Pons (tissue), 1 donor: ENCODE results near the gene AHCYL2.

Experiments
- DNase-seq: peaks from one replicate; pipeline ENCODE4 v3.0.0-alpha.2; 2016; ENCODE audit warnings: low spot score

Gene AHCYL2

DNA sequence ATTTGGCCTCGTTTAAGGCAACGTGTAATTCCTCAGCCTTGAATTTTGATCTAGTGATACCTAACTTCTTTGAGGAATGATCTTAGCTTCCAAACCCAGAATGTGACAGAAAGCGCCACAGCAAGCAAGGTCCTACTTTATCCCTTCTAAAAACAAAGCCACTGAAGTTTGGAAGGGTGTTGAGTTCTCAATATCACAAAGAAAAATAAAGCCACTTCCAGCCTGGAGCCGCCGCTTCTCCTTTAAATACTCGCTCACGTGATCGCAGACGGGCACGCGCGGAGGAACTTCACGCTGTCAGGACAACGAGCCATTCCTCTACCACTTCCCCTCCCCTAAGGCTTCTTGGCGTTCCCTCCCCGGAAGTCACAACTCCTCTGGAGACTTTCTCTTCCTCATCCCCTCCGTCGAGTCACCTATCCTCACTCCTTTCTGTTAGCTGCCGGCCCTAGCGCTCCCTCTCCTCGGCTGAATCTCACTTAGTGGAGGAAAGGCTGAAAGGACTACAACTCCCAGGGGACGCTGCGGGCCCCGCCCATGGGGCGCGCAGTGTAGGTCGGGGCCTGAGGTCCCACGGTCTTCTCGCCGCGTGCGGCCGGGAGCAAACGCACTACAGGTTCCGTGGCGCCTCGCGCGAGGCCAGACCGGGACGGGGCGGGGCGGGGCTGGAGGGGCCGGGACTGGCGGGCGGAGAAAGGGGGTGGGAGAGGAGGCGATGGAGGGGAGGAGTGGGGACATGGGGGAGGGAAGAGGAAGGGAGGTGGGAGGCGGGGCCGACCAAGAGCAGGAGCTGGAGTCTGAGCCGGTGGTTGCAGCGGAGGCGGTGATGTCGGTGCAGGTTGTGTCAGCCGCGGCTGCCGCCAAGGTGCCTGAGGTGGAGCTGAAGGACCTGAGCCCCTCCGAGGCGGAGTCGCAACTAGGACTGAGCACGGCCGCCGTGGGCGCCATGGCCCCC, at the start of gene AHCYL2:
Gene AHCYL2, plus strand, starts transcription at position 780 of the 955 bp plus-strand sequence.
- peak; percentile 98 for DNase-seq

DNA sequence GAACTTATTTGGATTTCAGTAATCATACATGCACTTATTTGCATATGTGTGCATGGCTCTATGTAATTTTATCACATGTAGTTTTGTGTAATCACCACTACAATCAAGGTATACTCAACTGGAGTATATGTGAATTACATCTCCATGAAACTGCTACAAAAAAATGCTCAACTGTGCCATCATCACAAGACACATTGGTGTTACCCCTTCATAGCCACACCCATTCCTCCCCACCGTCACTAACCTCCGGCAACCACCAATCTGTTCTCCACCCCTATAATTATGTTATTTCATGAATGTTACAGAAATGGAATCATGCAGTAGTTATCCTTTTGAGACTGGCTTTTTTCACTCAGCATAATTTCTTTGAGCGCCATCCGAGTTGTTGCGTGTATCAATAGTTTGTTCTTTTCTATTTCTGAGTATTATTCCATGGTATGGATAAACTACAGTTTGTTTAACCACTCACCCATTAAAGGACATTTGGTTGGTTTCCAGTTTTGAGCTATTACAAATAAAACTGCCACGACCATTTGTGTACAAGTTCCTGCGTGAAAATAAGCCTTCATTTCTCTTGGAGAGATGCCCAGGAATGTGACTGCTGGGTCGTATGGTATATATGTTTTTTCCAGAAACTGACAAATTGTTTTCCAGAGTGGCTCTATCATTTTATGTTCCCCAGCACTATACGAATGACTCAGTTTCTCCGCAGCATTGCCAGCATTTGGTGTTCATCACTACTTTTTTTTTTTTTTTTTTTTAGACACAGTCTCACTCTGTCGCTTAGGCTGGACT, 47.7 kb upstream of the AHCYL2 start:
- DNase-seq = no peak

DNA sequence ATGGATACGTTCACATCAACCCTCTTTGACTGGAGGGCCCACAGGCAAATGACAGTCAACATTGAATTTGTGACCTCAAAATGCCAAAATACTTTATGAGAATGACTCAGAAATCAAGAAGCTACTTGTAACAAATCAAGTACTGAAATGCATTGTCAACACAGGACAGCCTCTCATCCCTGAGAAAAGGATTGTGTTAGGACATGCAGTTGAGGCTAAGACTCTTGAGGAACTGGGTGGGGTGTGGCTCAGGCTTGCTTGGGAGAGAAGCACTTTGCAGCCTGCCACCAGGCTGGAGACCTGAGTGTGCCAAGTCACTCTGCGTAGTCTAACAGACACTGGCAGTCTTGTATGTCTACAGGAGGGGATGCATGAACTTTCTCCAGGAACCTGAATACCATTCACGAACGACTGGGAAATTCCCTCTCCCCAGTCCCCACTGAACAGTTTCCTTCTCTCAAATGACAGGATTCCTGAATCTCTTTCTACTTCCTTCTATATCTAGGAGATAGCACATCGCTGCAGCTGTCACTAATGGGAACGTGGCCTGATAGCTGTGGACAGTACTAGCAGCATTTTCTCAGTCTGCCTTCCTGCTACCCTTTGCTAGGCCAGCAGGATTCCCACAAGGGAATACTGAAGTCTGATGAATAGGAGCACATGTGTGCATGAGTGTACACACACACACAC, 39.7 kb upstream of the AHCYL2 start:
- DNase-seq = no peak

DNA sequence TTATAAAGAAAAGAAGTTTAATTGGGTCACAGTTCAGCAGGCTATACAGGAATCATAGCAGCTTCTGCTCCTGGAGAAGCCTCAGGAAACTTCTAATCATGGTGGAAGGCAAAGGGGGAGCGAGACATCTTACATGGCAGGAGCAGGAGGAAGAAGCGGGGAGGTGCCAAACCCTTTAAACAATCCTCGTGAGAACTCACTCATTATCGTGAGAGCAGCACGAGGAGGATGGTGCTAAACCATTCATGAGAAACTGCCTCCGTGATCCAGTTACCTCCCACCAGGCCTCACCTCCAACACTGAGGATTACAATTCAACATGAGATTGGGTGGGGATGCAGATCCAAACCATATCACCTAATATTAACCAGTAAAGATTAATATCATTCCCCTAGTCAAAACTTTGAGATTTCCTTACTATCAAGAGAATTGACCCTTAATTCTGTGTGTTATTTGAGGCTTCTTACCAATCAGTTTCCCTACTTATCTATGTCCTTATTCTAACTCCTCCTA, 38.0 kb upstream of the AHCYL2 start:
- no peak for DNase-seq

DNA sequence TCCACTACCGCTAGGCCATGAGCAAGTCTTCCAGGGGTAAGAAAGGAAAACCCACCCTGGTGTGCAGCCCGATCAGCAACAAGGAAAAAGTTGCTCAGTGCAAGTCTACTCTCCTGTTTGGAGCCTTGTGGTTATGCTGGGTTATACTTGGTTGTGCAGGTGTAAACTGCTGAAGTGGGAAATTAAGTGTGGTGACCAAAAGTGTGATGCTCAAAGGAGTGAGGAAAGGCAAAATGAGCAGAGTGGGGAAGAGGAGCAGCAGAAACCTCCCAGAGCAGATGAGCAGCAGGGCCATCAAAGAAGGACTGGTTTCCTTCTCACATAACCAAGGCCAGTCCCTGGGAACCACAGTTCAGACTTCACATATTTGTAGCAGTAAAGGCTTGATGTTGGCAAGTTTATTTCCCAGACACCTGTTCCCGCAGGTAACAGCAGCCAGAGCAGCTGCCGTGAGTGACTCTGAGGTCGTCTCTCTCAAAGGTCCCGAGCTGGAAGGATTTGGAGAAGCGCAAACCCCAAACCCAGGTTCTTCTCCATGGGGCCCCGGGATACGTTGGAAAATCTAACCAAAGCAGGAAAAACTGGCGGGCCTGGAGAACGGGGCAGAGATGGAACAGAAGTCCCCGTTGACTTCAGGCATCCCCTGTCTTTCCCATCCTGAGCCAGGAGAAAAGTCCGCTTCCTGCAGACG, 37.0 kb upstream of the AHCYL2 start:
- no peak for DNase-seq

DNA sequence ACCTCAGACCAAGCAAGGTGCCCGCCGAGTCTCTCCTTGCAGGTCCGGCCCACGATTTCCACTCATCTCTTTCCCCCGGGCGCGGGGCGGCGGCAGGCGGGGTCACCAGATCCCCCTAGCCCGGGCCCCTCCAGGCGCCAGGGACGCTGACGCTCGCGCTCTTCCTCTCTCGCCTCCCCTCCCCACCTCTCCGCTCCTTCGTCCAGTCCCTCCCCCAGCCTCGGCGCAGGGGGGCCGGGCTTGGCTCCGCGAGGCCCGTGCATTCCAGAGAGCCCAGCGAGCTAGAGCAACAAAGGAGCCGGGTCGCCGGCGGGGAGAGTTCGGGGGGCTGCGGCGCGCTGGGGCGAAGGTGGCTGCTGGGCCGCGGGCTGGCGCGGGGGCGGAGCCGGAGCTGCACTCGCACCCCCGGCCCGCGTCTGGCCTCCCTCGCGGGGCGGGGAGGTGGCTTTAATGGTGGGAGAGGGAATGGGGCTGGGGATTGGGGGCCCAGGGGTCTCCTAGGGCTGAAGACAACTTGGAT, 36.4 kb upstream of the AHCYL2 start, which contains the start of gene SMO:
Gene SMO, plus strand, starts transcription at position 262 of the 520 bp plus-strand sequence. CDS start 519 bp downstream, outside the sequence.
- DNase-seq = no peak

DNA sequence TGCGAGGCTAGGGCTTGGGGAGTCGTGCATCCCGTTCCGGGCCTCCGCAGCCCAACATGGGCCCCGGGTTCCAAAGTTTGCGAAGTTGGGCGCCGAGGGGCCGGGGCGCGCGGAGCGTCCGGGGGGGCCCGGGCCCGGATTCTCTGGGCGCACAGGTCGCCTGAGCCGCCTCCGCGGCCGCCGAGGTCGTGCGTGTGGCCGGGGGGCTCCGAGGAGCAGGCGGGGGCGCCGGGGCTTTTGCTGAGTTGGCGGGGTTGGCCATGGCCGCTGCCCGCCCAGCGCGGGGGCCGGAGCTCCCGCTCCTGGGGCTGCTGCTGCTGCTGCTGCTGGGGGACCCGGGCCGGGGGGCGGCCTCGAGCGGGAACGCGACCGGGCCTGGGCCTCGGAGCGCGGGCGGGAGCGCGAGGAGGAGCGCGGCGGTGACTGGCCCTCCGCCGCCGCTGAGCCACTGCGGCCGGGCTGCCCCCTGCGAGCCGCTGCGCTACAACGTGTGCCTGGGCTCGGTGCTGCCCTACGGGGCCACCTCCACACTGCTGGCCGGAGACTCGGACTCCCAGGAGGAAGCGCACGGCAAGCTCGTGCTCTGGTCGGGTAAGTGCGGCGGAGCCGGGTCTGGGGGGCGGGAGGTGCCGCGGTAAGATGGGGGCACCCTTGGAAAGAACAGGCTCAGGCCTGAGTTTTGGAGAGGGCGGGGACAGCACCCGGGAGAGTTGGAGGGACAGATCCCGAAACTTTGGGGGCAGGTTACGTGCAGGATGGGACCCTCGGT, 35.8 kb upstream of the AHCYL2 start:
- DNase-seq = no peak

DNA sequence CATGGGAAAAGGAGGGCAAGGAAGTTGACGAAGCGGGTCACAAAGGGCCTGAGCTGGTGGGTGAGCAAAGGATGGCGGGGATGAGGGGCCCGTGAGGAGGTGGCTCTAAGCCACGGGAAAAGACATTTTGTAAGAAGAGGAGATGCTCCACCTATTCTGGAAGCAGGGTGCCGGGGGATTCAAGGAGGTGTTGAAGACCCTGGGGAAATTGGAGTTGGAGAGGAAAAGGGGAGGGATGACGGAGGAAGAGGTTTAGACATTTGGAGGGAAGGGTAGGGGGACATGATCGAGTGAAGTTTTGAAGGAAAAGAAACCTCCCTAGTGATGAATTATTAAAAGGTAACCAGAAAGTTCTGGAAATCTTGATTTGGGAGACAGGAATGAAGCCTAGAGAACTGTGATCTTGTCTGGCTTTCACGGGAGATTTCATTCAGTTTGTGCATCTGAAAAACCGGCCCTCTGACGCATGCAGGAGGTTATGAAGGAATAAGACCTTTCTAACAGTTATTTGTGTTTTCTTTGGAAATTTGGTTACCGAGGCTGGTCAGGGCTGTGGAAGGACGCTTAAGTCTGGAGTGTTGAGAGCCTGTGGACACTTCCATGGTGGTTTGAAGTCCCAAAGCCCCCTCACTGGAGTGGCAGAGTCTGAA, 35.0 kb upstream of the AHCYL2 start:
- DNase-seq = no peak

DNA sequence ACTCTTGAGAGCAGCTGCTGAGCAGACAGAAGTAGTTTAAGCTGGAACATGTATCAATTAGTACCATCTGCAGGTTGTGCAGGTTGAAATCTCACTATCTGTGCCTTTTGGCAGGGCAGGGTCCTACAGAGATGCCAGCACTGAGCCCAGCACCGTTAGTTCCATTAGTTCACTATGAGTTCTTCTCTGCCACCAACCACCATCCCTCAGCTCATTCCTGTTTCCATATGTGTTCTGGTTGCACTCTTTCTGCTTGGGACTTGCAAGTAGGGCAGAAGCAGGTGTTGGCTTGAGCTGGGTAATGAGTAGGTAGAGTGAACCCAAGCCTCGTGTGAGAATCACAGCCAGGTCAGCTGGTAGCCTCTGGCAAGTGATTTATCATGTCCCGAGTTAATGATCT, 33.6 kb upstream of the AHCYL2 start:
- DNase-seq = no peak

DNA sequence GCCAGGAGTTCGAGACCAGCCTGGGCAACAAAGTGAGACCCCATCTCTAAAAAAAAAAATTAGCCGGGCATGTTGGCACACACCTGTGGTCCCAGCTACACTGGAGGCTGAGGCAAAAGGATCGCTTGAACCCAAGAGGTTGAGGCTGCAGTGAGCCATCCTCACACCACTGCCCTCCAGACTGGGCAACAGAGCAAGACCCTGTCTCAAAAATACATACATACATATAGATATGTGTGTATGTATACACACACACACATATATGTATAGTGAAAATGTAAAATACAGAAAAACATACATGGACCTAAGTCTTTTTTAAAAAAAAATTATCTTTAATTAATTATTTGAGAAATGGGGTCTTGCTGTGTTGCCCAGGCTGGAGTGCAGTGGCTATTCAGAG, 30.9 kb upstream of the AHCYL2 start:
- DNase-seq = no peak

DNA sequence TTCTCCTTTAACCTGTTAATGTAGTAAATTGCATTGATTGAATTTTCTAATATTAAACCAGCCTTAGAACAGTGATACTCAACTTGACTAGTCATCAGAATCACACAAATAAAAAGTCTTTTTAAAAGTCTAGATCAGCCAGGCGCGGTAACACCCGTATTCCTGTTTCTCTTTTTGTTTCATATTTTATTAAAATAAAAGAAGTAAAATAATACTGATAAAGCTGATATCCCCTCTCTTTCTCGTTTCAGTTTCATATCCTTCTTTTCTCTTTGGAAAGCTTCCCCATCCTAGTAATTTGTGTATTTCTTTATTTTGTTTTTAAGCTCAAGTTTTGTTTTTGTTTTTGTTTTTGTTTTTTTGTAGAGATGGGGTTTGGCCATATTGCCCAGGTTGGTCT, 27.1 kb upstream of the AHCYL2 start:
- DNase-seq = no peak

DNA sequence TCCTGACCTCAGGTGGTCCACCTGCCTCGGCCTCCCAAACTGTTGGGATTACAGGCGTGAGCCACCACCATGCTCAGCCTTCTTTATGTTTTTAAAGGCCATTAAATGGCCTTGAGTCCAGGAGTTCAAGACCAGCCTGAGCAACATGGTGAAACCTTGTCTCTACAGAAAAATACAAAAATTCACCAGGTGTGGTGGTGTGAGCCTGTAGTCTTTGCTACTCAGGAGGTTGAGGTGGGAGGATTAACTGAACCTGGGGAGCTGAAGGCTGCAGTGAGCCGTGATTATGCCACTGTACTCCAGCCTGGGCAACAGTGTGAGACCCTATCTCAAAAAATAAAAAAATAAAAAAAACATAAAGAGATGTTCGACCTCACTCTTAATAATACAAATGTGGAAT, 25.4 kb upstream of the AHCYL2 start:
- DNase-seq = no peak

DNA sequence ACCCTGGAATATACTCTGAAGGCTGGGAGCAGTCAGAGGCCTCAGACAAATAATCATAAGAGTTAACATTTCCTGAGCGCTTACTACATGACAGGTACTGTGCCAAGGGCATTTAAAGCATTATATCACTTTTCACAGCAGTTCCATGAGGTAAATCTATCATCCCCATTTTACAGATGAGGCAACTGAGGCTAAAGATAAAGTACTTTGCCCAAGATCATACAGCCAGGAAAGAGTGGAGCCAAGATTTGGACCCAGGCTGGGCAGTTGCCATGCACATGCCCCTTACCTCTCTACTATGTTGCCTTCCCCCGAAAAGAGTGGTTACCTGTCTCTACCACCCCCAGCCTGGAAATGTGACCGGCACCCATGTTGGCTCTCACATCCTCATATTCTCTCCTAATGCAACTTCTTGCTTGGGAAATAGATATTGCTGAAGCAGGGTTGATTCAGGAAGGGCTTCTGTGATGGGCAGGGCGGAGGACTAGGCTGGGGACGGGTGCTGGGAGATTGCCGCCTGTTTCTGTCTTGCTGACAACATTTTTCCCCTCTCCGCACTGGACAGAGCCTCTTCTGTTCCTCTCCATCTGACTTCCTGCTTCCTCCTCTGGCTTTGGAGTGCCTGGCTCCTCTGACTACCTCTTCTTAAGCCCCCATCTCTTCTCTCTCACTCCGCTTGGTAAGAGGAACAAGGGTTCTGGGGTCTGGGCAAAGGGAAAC, 22.6 kb upstream of the AHCYL2 start:
- DNase-seq = no peak

DNA sequence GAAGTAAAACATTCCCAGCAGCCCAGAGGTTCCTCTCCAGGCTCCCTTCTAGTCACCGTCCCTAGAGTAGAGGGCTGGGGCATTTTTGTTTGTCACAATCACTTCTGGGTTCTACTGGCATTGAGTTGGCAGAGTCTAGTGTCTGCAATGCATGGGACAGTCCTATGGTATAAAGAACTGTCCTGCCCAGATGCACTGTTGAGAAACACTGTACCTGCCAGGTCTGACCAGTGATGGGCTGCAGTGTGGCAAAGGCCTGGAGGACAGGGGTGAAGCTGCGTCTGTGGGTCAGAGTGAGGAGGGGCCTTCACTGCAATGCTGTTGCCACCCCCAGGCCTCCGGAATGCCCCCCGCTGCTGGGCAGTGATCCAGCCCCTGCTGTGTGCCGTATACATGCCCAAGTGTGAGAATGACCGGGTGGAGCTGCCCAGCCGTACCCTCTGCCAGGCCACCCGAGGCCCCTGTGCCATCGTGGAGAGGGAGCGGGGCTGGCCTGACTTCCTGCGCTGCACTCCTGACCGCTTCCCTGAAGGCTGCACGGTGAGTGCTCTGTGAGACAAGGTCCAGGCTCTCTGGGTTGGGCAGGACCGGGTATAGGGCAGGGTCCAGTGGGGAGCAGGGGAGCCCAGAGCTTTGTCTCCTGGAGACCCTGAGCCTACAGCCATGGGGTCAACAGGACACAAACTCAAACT, 21.6 kb upstream of the AHCYL2 start:
- no peak for DNase-seq

DNA sequence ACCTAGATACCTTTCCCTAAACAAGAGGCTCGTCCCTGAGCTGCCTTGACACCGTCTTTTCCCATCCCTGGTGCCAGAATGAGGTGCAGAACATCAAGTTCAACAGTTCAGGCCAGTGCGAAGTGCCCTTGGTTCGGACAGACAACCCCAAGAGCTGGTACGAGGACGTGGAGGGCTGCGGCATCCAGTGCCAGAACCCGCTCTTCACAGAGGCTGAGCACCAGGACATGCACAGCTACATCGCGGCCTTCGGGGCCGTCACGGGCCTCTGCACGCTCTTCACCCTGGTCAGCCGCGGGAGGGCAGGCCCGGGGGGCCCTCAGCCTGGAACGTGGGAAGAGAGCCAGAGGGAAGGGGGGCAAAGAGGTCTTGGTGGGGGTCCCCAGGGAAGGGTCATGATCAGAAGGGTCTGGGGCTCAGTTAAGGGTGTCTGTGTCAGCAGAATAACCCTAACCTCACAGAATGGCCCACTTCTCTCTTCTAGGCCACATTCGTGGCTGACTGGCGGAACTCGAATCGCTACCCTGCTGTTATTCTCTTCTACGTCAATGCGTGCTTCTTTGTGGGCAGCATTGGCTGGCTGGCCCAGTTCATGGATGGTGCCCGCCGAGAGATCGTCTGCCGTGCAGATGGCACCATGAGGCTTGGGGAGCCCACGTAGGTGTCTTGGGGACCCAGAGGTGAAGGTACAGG, 19.6 kb upstream of the AHCYL2 start:
- DNase-seq = no peak

DNA sequence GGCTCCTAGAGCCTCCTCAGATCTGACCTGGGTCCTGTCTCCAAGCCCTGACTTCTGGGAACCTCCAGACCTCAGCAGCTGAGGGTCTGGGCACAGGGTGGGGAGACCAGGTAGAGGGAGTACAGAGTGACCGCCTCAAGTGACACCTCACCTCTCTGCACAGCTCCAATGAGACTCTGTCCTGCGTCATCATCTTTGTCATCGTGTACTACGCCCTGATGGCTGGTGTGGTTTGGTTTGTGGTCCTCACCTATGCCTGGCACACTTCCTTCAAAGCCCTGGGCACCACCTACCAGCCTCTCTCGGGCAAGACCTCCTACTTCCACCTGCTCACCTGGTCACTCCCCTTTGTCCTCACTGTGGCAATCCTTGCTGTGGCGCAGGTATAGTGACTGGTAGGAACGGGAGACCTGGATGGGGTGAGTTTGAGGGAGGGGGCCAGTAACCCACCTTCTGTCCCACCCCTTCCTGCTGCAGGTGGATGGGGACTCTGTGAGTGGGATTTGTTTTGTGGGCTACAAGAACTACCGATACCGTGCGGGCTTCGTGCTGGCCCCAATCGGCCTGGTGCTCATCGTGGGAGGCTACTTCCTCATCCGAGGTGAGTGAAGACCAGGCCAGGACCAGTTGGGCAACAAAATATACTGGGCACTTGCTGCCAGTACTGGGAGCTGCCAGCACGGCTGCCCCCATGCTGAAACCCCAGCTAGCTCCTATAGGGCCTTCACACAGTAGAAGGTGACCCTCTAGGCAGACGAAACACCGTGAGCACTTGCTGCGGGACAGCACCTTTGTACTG, 18.6 kb upstream of the AHCYL2 start:
- DNase-seq = no peak

DNA sequence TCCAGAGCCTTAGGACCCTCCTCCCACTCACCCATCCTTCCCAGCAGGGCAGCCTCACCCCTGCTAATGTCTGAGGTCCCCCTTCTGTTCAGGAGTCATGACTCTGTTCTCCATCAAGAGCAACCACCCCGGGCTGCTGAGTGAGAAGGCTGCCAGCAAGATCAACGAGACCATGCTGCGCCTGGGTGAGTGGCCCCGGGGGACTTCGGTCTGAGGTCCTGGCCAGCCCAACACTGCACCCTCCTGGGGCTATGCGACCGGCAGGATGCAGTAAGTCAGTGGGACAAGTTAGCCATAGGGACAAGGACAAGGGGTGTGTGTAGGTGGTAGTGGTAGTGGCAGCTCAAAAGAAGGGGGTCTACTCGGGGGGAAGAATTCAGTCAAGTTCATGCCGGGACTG, 16.2 kb upstream of the AHCYL2 start:
- no peak for DNase-seq
